HCT116 (cell line): ENCODE measurements around the gene GNLY. TPM values are rescaled to one million over a fixed set of nuclear protein-coding genes. Genes with fewer than 3 reads are reported as not detected.

Experiments
- ATAC-seq: fragments of 200-7000 bp; cut with Tn5 transposase; 2 replicates; pipeline ENCODE4 v1.9.1; 2020; ENCODE audit warnings: mild to moderate bottlenecking, moderate library complexity
- BruUV-seq: library from RNA; stranded (reverse); fragments of 400-500 nt; replicated peaks from 2 replicates; lab custom pipeline; 2021; lab: Mats Ljungman, UMichigan
- CTCF ChIA-PET: fragments of 300-600 bp; sonication (Branson Sonifier 250); formaldehyde crosslinking; loops from one replicate; lab custom pipeline; 2021; ENCODE audit warnings: antibody characterized with exemption; lab: Charles Lee
- POLR2A ChIA-PET: fragments of 300-600, 350-600 bp; sonication (Branson Sonifier 250); formaldehyde crosslinking; loops from one replicate; lab custom pipeline; 2021; ENCODE audit warnings: antibody characterized with exemption; lab: Charles Lee
- RAD21 ChIA-PET, 2 experiments: fragments of 300-600 bp; sonication (Branson Sonifier 250); formaldehyde crosslinking; loops; one replicate each; lab custom pipeline; 2023; ENCODE audit warnings: low total read pairs in 2 of 2; ENCODE audit not compliant: uncharacterized antibody in 2 of 2, unreplicated experiment in 2 of 2, low non-redundant PET in 1 of 2; lab: Charles Lee
- DNase-seq: peaks from one replicate; pipeline ENCODE4 v3.0.0-alpha.2; 2010; ENCODE audit warnings: low read depth, low spot score
- H2AFZ ChIP-seq: fragments of 200-600 bp; shearing (Covaris generic), sonication (generic); 2 replicates; pipeline ENCODE4 v1.6.1; 2017; ENCODE audit warnings: low read depth, mixed run types, mixed read lengths, antibody characterized with exemption, low read length; ENCODE audit not compliant: poor library complexity, severe bottlenecking
- H3K27ac ChIP-seq: 2 replicates; pipeline ENCODE4 v1.5.1; 2012; ENCODE audit warnings: low read depth, low read length
- H3K27me3 ChIP-seq: fragments of 200-600 bp; sonication (generic); 2 replicates; pipeline ENCODE4 v1.6.1; 2016; ENCODE audit warnings: mixed run types, low read length, mixed read lengths; ENCODE audit not compliant: insufficient read depth
- H3K36me3 ChIP-seq, 2 experiments: fragments of 200-500 bp in 1 of 2; fragments of 200-600 bp in 1 of 2; sonication (Bioruptor generic) in 1 of 2; sonication (generic) in 1 of 2; 2 replicates each; pipeline versions ENCODE4 v1.5.1 to v1.6.1; 2014 to 2016; ENCODE audit warnings: low read length in 2 of 2, inconsistent platforms in 1 of 2, mixed read lengths in 1 of 2, mixed run types in 1 of 2; ENCODE audit not compliant: insufficient read depth in 2 of 2, control insufficient read depth in 1 of 2
- H3K4me1 ChIP-seq, 2 experiments: fragments of 200-600 bp in 1 of 2; sonication (generic) in 1 of 2; 2 replicates each; pipeline versions ENCODE4 v1.5.1 to v1.6.1; 2012 to 2017; ENCODE audit warnings: low read length in 2 of 2, inconsistent platforms in 1 of 2, mild to moderate bottlenecking in 1 of 2, mixed read lengths in 1 of 2, mixed run types in 1 of 2, moderate library complexity in 1 of 2; ENCODE audit not compliant: insufficient read depth in 2 of 2, control insufficient read depth in 1 of 2
- H3K4me2 ChIP-seq: fragments of 200-600 bp; sonication (generic); 2 replicates; pipeline ENCODE4 v1.6.1; 2017; ENCODE audit warnings: mixed run types, low read length, mixed read lengths
- H3K4me3 ChIP-seq, 2 experiments: fragments of 200-600 bp in 1 of 2; sonication (generic) in 1 of 2; replicated peaks in 1 of 2; 2 replicates each; pipeline ENCODE4 v1.5.1; 2011 to 2016; ENCODE audit warnings: low read length in 2 of 2, control low read depth in 1 of 2, low read depth in 1 of 2, mild to moderate bottlenecking in 1 of 2, mixed read lengths in 1 of 2, mixed run types in 1 of 2
- H3K79me2 ChIP-seq: fragments of 200-600 bp; sonication (generic); 2 replicates; pipeline ENCODE4 v1.6.1; 2017; ENCODE audit warnings: mild to moderate bottlenecking, mixed run types, low read length, moderate library complexity, mixed read lengths; ENCODE audit not compliant: insufficient read depth
- H3K9ac ChIP-seq: fragments of 200-600 bp; sonication (generic); 2 replicates; pipeline ENCODE4 v1.6.1; 2016; ENCODE audit warnings: low read length, mixed read lengths
- H3K9me2 ChIP-seq: fragments of 200-600 bp; sonication (generic), shearing (Covaris generic); 2 replicates; pipeline ENCODE4 v1.6.1; 2017; ENCODE audit warnings: mixed run types, mild to moderate bottlenecking, moderate library complexity; ENCODE audit not compliant: insufficient read depth
- H3K9me3 ChIP-seq, 2 experiments: fragments of 200-500 bp in 1 of 2; fragments of 200-600 bp in 1 of 2; sonication (Bioruptor generic) in 1 of 2; sonication (generic) in 1 of 2; 2 replicates each; pipeline ENCODE4 v1.6.1; 2014 to 2017; ENCODE audit warnings: low read length in 2 of 2, mixed read lengths in 2 of 2, inconsistent platforms in 1 of 2, low read depth in 1 of 2, mild to moderate bottlenecking in 1 of 2, mixed run types in 1 of 2, moderate library complexity in 1 of 2; ENCODE audit not compliant: control insufficient read depth in 1 of 2, insufficient read depth in 1 of 2
- H4K20me1 ChIP-seq: fragments of 200-600 bp; sonication (generic), shearing (Covaris generic); 2 replicates; pipeline ENCODE4 v1.6.1; 2017; ENCODE audit warnings: mixed run types, mild to moderate bottlenecking, moderate library complexity; ENCODE audit not compliant: insufficient read depth
- ATF3 ChIP-seq: IDR thresholded peaks from 2 replicates; pipeline ENCODE4 v1.6.1; 2012
- CBX3 ChIP-seq: IDR thresholded peaks from 2 replicates; pipeline ENCODE4 v1.6.1; 2012; ENCODE audit warnings: low read depth
- CTCF ChIP-seq, 3 experiments: fragments of 200-600 bp in 1 of 3; sonication (generic) in 1 of 3; IDR thresholded peaks in 2 of 3; conservative IDR thresholded peaks in 1 of 3; 2 replicates each; pipeline ENCODE4 v1.5.1; 2012 to 2017; ENCODE audit warnings: low read depth in 2 of 3, low read length in 2 of 3, antibody characterized with exemption in 1 of 3, borderline replicate concordance in 1 of 3, control low read depth in 1 of 3, mild to moderate bottlenecking in 1 of 3, mixed read lengths in 1 of 3, mixed run types in 1 of 3, moderate library complexity in 1 of 3; ENCODE audit not compliant: insufficient read depth in 1 of 3
- ELF1 ChIP-seq: IDR thresholded peaks from 2 replicates; pipeline ENCODE4 v1.6.1; 2012; ENCODE audit warnings: low read depth, borderline replicate concordance
- EZH2 ChIP-seq: fragments of 200-600 bp; sonication (generic); IDR thresholded peaks from 2 replicates; pipeline ENCODE4 v1.6.1; 2017; ENCODE audit warnings: antibody characterized with exemption, mixed run types
- FOSL1 ChIP-seq: IDR thresholded peaks from 2 replicates; pipeline ENCODE4 v1.6.1; 2012; ENCODE audit warnings: low read depth
- MAX ChIP-seq: IDR thresholded peaks from 2 replicates; pipeline ENCODE4 v1.6.1; 2012
- POLR2A ChIP-seq: IDR thresholded peaks from 2 replicates; pipeline ENCODE4 v1.7.0; 2011; ENCODE audit warnings: borderline replicate concordance; ENCODE audit not compliant: insufficient read depth, insufficient read length; ENCODE audit errors: extremely low read depth
- POLR2AphosphoS5 ChIP-seq: IDR thresholded peaks from 2 replicates; pipeline ENCODE4 v1.6.1; 2011; ENCODE audit warnings: mild to moderate bottlenecking, low read depth, low read length, moderate library complexity
- RAD21 ChIP-seq: IDR thresholded peaks from 2 replicates; pipeline ENCODE4 v1.6.1; 2012; ENCODE audit warnings: low read depth, mild to moderate bottlenecking
- REST ChIP-seq: IDR thresholded peaks from 2 replicates; pipeline ENCODE4 v1.6.1; 2012; ENCODE audit warnings: low read depth
- SIN3A ChIP-seq: IDR thresholded peaks from 2 replicates; pipeline ENCODE4 v1.6.1; 2012; ENCODE audit warnings: low read depth
- SP1 ChIP-seq: IDR thresholded peaks from 2 replicates; pipeline ENCODE4 v1.6.1; 2012; ENCODE audit warnings: low read depth
- TCF7L2 ChIP-seq: IDR thresholded peaks from 2 replicates; pipeline ENCODE4 v1.7.0; 2011; ENCODE audit warnings: borderline replicate concordance, inconsistent platforms; ENCODE audit not compliant: insufficient read depth, insufficient read length; ENCODE audit errors: extremely low read depth
- YY1 ChIP-seq: IDR thresholded peaks from 2 replicates; pipeline ENCODE4 v1.6.1; 2011; ENCODE audit warnings: low read length, low read depth, moderate library complexity, mild to moderate bottlenecking; ENCODE audit not compliant: insufficient replicate concordance; ENCODE audit errors: extremely low read depth
- ZBTB33 ChIP-seq: IDR thresholded peaks from 2 replicates; pipeline ENCODE4 v1.6.1; 2011; ENCODE audit warnings: mild to moderate bottlenecking, low read length, moderate library complexity; ENCODE audit not compliant: insufficient replicate concordance; ENCODE audit errors: extremely low read depth
- ZFX ChIP-seq: fragments of 450-650 bp; IDR thresholded peaks from 2 replicates; pipeline ENCODE4 v1.6.1; 2017
- ZNF274 ChIP-seq: fragments of 200-500 bp; sonication (Bioruptor generic); IDR thresholded peaks from 2 replicates; pipeline ENCODE4 v1.6.1; 2014; ENCODE audit warnings: mild to moderate bottlenecking, low read depth, low read length, inconsistent platforms
- intact Hi-C: fragments of 100-400 bp; cut with micrococcal nuclease; formaldehyde crosslinking; loops from 2 replicates; pipeline ENCODE4 v1.10.0; 2022
- total RNA-seq: library from RNA; stranded (reverse); gene quantifications from one replicate; pipeline ENCODE4 v1.2.1, GENCODE V29; 2021; ENCODE audit not compliant: unreplicated experiment

Gene GNLY
- total RNA-seq, 1 experiment from 2014 or later = 0.74 TPM

- H3K4me3 ChIP-seq = no peak overlapping the region
- POLR2A ChIA-PET = no interaction called here
- DNase-seq (no peak), ATAC-seq (no peak)
- H3K4me1 ChIP-seq = peaks cover 33 to 40% of the 10 kb centered on the region in 2 experiments
- CTCF ChIA-PET = interaction anchor here (2.4 kb wide), 1 partner anchor 15 kb away, joined by 6 read pairs; no protein-coding TSS in a partner anchor
- H3K36me3 ChIP-seq = no peaks in the 10 kb centered on the region
- no peaks in the 10 kb centered on the region for H4K20me1 ChIP-seq
- no TSS peak for BruUV-seq
- peak overlapping the region; percentile 63; the same call in 1 of the 2 replicates for H3K4me2 ChIP-seq
- RAD21 ChIA-PET = no interaction called here
- TF ChIP-seq CTCF (IDR thresholded peaks at IDR 0.05 in 2 of 3, conservative IDR thresholded peaks at IDR 0.05 in 1 of 3; ENCODE audit: borderline replicate concordance in 1 of 3, insufficient read depth in 1 of 3, low read depth in 2 of 3, low read length in 2 of 3) (no peak), YY1 (no peak), EZH2 (no peak), SP1 (no peak), REST (no peak), ELF1 (no peak), SIN3A (no peak), ZNF274 (no peak), RAD21 (no peak), ZBTB33 (no peak), ATF3 (no peak), MAX (no peak), POLR2A (no peak), FOSL1 (no peak), CBX3 (no peak), TCF7L2 (no peak), POLR2AphosphoS5 (no peak), ZFX (no peak)
- H2AFZ ChIP-seq = no peak overlapping the region
- no peaks in the 10 kb centered on the region for H3K9me2 ChIP-seq
- peaks cover 6% of the 10 kb centered on the region; the same call in 1 of the 2 replicates for H3K27me3 ChIP-seq
- H3K79me2 ChIP-seq = no peaks in the 10 kb centered on the region
- H3K9me3 ChIP-seq = no peaks in the 10 kb centered on the region
- no peak overlapping the region for H3K9ac ChIP-seq
- no peak overlapping the region for H3K27ac ChIP-seq
- intact Hi-C loops = no loop called here
Measured at GRCh38 chr2:85744055-85744454, 49.9 kb downstream of the GNLY start.
